HEK293 (cell line): ENCODE results near the gene HOXA6.

Source experiments
- BCL11A ChIP-seq: fragments of 450-650 bp; formaldehyde crosslinking; IDR thresholded peaks from 2 replicates; pipeline ENCODE4 v1.5.1; 2016; ENCODE audit warnings: low read depth, missing biosample characterization, missing genetic modification characterization
- KLF7 ChIP-seq: fragments of 450-650 bp; formaldehyde crosslinking; IDR thresholded peaks from 2 replicates; pipeline ENCODE4 v1.5.1; 2016; ENCODE audit warnings: missing biosample characterization, missing genetic modification characterization, borderline replicate concordance
- SALL2 ChIP-seq: fragments of 450-650 bp; formaldehyde crosslinking; IDR thresholded peaks from 2 replicates; pipeline ENCODE4 v1.5.0; 2017; ENCODE audit warnings: missing biosample characterization, mild to moderate bottlenecking, missing genetic modification characterization, borderline replicate concordance
- SETDB1 ChIP-seq: IDR thresholded peaks from one replicate; pipeline ENCODE4 v1.6.1; 2017; ENCODE audit warnings: mild to moderate bottlenecking, low read length, moderate library complexity, mixed read lengths; ENCODE audit not compliant: insufficient read length
- SP3 ChIP-seq: fragments of 450-650 bp; formaldehyde crosslinking; IDR thresholded peaks from 2 replicates; pipeline ENCODE4 v1.5.1; 2016; ENCODE audit warnings: missing biosample characterization, missing genetic modification characterization
- TCF7L2 ChIP-seq: IDR thresholded peaks from 2 replicates; pipeline ENCODE4 v1.6.1; 2011; ENCODE audit warnings: low read depth, mild to moderate bottlenecking, inconsistent platforms, low read length, moderate library complexity, borderline replicate concordance
- TRIM28 ChIP-seq: IDR thresholded peaks from 2 replicates; pipeline ENCODE4 v1.6.1; 2011; ENCODE audit warnings: low read length, control low read depth, borderline replicate concordance
- ZBTB7A ChIP-seq: fragments of 450-650 bp; formaldehyde crosslinking; IDR thresholded peaks from 2 replicates; pipeline ENCODE4 v1.5.1; 2016; ENCODE audit warnings: low read depth, missing biosample characterization, missing genetic modification characterization
- ZBTB8A ChIP-seq: fragments of 450-650 bp; formaldehyde crosslinking; IDR thresholded peaks from 2 replicates; pipeline ENCODE4 v1.5.1; 2016; ENCODE audit warnings: missing biosample characterization, missing genetic modification characterization
- ZFP41 ChIP-seq: fragments of 450-650 bp; formaldehyde crosslinking; IDR thresholded peaks from 2 replicates; pipeline ENCODE4 v1.5.1; 2016; ENCODE audit warnings: missing biosample characterization, missing genetic modification characterization, borderline replicate concordance
- ZNF146 ChIP-seq: fragments of 450-650 bp; formaldehyde crosslinking; IDR thresholded peaks from 2 replicates; pipeline ENCODE4 v1.5.1; 2016; ENCODE audit warnings: missing biosample characterization, missing genetic modification characterization
- ZNF169 ChIP-seq: fragments of 450-650 bp; formaldehyde crosslinking; IDR thresholded peaks from 2 replicates; pipeline ENCODE4 v1.5.1; 2016; ENCODE audit warnings: missing biosample characterization, missing genetic modification characterization
- ZNF266 ChIP-seq: fragments of 450-650 bp; formaldehyde crosslinking; IDR thresholded peaks from 2 replicates; pipeline ENCODE4 v1.5.1; 2016; ENCODE audit warnings: missing biosample characterization, missing genetic modification characterization, low read depth
- ZNF335 ChIP-seq: fragments of 450-650 bp; formaldehyde crosslinking; conservative IDR thresholded peaks from 2 replicates; pipeline ENCODE4 v1.5.1; 2016; ENCODE audit warnings: missing biosample characterization, missing genetic modification characterization
- ZNF366 ChIP-seq: fragments of 450-650 bp; formaldehyde crosslinking; conservative IDR thresholded peaks from 2 replicates; pipeline ENCODE4 v1.5.1; 2016; ENCODE audit warnings: missing biosample characterization, missing genetic modification characterization
- ZNF416 ChIP-seq: fragments of 450-650 bp; formaldehyde crosslinking; IDR thresholded peaks from 2 replicates; pipeline ENCODE4 v1.5.1; 2016; ENCODE audit warnings: missing biosample characterization, missing genetic modification characterization
- ZNF510 ChIP-seq: fragments of 450-650 bp; formaldehyde crosslinking; IDR thresholded peaks from 2 replicates; pipeline ENCODE4 v1.5.1; 2018; ENCODE audit warnings: mild to moderate bottlenecking, missing genetic modification characterization, missing biosample characterization; ENCODE audit not compliant: insufficient replicate concordance
- ZNF529 ChIP-seq: fragments of 450-650 bp; formaldehyde crosslinking; IDR thresholded peaks from 2 replicates; pipeline ENCODE4 v1.5.1; 2017; ENCODE audit warnings: missing genetic modification characterization, missing biosample characterization; ENCODE audit not compliant: insufficient replicate concordance
- ZNF600 ChIP-seq: fragments of 450-650 bp; formaldehyde crosslinking; IDR thresholded peaks from 2 replicates; pipeline ENCODE4 v1.5.1; 2016; ENCODE audit warnings: missing biosample characterization, missing genetic modification characterization
- ZNF624 ChIP-seq: fragments of 450-650 bp; formaldehyde crosslinking; IDR thresholded peaks from 2 replicates; pipeline ENCODE4 v1.5.1; 2017; ENCODE audit warnings: missing biosample characterization, missing genetic modification characterization
- ZNF654 ChIP-seq: fragments of 450-650 bp; formaldehyde crosslinking; IDR thresholded peaks from 2 replicates; pipeline ENCODE4 v1.5.1; 2016; ENCODE audit warnings: low read depth, missing biosample characterization, missing genetic modification characterization
- ZNF747 ChIP-seq: fragments of 450-650 bp; formaldehyde crosslinking; IDR thresholded peaks from 2 replicates; pipeline ENCODE4 v1.5.1; 2016; ENCODE audit warnings: missing biosample characterization, missing genetic modification characterization
- ZNF777 ChIP-seq: fragments of 450-650 bp; formaldehyde crosslinking; IDR thresholded peaks from 2 replicates; pipeline ENCODE4 v1.5.1; 2017; ENCODE audit warnings: missing biosample characterization, missing genetic modification characterization, borderline replicate concordance
- ZSCAN30 ChIP-seq: fragments of 450-650 bp; IDR thresholded peaks from 2 replicates; pipeline ENCODE4 v1.5.1; 2018; ENCODE audit warnings: missing biosample characterization, mild to moderate bottlenecking, missing genetic modification characterization, moderate library complexity
- ZXDB ChIP-seq: fragments of 450-650 bp; formaldehyde crosslinking; IDR thresholded peaks from 2 replicates; pipeline ENCODE4 v1.5.1; 2016; ENCODE audit warnings: missing biosample characterization, missing genetic modification characterization
- TF ChIP-seq, protein P1 (sequence below): fragments of 450-650 bp; formaldehyde crosslinking; IDR thresholded peaks from 2 replicates; pipeline ENCODE4 v1.5.0; 2017; ENCODE audit warnings: missing biosample characterization, missing genetic modification characterization, borderline replicate concordance
- TF ChIP-seq, protein P2 (sequence below): fragments of 450-650 bp; formaldehyde crosslinking; IDR thresholded peaks from 2 replicates; pipeline ENCODE4 v1.5.1; 2016; ENCODE audit warnings: missing biosample characterization, missing genetic modification characterization
- TF ChIP-seq, protein P3 (sequence below): fragments of 450-650 bp; formaldehyde crosslinking; IDR thresholded peaks from 2 replicates; pipeline ENCODE4 v1.5.1; 2017; ENCODE audit warnings: missing biosample characterization, mild to moderate bottlenecking, missing genetic modification characterization, moderate library complexity
- TF ChIP-seq, protein P4 (sequence below): fragments of 450-650 bp; formaldehyde crosslinking; IDR thresholded peaks from 2 replicates; pipeline ENCODE4 v1.5.1; 2016; ENCODE audit warnings: missing biosample characterization, missing genetic modification characterization, borderline replicate concordance

Gene HOXA6

DNA sequence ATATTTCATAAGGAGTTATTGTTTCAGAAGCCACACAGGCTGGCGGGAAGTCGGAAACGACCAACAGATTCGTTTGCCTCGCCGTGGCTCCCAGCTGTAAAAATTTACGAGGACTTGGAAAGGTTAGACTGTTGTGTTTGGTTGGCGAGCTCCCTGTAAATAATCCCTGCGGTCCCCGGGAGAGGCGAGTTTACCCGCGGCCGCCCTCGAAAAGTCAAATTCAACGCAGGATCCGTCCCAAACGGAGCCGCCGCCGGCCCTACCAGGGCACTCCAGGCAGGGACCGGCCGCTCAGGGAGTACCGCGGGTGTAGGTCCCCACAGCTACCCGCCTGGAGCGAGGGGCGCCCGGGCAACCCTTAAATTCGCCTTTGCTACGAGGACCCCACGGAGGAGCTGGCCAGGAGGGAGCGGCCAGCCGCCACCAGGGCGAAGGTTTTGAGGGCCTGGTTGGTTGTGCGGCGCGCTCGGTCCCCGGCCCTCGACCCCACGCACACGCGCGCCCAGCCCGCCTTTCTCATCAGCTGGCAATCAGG, 18.5 kb upstream of the HOXA6 start (continued):
- peak; percentile 24; the same call in 1 of the 2 replicates for TF ChIP-seq ZSCAN30 (tag by site-specific recombination)
- no peak for TF ChIP-seq ZNF624
- TF ChIP-seq BCL11A (tag by site-specific recombination), result no peak
- TF ChIP-seq, protein P1, sequence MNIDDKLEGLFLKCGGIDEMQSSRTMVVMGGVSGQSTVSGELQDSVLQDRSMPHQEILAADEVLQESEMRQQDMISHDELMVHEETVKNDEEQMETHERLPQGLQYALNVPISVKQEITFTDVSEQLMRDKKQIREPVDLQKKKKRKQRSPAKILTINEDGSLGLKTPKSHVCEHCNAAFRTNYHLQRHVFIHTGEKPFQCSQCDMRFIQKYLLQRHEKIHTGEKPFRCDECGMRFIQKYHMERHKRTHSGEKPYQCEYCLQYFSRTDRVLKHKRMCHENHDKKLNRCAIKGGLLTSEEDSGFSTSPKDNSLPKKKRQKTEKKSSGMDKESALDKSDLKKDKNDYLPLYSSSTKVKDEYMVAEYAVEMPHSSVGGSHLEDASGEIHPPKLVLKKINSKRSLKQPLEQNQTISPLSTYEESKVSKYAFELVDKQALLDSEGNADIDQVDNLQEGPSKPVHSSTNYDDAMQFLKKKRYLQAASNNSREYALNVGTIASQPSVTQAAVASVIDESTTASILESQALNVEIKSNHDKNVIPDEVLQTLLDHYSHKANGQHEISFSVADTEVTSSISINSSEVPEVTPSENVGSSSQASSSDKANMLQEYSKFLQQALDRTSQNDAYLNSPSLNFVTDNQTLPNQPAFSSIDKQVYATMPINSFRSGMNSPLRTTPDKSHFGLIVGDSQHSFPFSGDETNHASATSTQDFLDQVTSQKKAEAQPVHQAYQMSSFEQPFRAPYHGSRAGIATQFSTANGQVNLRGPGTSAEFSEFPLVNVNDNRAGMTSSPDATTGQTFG, result no peak
- no peak for TF ChIP-seq SETDB1
- TF ChIP-seq, protein P2, sequence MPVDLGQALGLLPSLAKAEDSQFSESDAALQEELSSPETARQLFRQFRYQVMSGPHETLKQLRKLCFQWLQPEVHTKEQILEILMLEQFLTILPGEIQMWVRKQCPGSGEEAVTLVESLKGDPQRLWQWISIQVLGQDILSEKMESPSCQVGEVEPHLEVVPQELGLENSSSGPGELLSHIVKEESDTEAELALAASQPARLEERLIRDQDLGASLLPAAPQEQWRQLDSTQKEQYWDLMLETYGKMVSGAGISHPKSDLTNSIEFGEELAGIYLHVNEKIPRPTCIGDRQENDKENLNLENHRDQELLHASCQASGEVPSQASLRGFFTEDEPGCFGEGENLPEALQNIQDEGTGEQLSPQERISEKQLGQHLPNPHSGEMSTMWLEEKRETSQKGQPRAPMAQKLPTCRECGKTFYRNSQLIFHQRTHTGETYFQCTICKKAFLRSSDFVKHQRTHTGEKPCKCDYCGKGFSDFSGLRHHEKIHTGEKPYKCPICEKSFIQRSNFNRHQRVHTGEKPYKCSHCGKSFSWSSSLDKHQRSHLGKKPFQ (tag by site-specific recombination), result 0 out of 2 replicates have a peak, but pooled peaks have one; percentile 35
- TF ChIP-seq, protein P3, sequence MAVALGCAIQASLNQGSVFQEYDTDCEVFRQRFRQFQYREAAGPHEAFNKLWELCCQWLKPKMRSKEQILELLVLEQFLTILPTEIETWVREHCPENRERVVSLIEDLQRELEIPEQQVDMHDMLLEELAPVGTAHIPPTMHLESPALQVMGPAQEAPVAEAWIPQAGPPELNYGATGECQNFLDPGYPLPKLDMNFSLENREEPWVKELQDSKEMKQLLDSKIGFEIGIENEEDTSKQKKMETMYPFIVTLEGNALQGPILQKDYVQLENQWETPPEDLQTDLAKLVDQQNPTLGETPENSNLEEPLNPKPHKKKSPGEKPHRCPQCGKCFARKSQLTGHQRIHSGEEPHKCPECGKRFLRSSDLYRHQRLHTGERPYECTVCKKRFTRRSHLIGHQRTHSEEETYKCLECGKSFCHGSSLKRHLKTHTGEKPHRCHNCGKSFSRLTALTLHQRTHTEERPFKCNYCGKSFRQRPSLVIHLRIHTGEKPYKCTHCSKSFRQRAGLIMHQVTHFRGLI (tag by site-specific recombination), result 0 out of 2 replicates have a peak, but pooled peaks have one; percentile 4
- TF ChIP-seq SP3, result no peak
- no peak for TF ChIP-seq ZNF777 (tag by site-specific recombination)
- no peak for TF ChIP-seq ZNF146
- TF ChIP-seq ZNF169 (tag by site-specific recombination), result no peak
- TF ChIP-seq ZBTB7A (tag by site-specific recombination), result peak; percentile 14; the same call in 1 of the 2 replicates
- TF ChIP-seq KLF7 (tag by site-specific recombination), result no peak
- TF ChIP-seq, protein P4, sequence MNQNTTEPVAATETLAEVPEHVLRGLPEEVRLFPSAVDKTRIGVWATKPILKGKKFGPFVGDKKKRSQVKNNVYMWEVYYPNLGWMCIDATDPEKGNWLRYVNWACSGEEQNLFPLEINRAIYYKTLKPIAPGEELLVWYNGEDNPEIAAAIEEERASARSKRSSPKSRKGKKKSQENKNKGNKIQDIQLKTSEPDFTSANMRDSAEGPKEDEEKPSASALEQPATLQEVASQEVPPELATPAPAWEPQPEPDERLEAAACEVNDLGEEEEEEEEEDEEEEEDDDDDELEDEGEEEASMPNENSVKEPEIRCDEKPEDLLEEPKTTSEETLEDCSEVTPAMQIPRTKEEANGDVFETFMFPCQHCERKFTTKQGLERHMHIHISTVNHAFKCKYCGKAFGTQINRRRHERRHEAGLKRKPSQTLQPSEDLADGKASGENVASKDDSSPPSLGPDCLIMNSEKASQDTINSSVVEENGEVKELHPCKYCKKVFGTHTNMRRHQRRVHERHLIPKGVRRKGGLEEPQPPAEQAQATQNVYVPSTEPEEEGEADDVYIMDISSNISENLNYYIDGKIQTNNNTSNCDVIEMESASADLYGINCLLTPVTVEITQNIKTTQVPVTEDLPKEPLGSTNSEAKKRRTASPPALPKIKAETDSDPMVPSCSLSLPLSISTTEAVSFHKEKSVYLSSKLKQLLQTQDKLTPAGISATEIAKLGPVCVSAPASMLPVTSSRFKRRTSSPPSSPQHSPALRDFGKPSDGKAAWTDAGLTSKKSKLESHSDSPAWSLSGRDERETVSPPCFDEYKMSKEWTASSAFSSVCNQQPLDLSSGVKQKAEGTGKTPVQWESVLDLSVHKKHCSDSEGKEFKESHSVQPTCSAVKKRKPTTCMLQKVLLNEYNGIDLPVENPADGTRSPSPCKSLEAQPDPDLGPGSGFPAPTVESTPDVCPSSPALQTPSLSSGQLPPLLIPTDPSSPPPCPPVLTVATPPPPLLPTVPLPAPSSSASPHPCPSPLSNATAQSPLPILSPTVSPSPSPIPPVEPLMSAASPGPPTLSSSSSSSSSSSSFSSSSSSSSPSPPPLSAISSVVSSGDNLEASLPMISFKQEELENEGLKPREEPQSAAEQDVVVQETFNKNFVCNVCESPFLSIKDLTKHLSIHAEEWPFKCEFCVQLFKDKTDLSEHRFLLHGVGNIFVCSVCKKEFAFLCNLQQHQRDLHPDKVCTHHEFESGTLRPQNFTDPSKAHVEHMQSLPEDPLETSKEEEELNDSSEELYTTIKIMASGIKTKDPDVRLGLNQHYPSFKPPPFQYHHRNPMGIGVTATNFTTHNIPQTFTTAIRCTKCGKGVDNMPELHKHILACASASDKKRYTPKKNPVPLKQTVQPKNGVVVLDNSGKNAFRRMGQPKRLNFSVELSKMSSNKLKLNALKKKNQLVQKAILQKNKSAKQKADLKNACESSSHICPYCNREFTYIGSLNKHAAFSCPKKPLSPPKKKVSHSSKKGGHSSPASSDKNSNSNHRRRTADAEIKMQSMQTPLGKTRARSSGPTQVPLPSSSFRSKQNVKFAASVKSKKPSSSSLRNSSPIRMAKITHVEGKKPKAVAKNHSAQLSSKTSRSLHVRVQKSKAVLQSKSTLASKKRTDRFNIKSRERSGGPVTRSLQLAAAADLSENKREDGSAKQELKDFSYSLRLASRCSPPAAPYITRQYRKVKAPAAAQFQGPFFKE (tag by site-specific recombination), result no peak
- no peak for TF ChIP-seq ZNF266 (tag by site-specific recombination)
- no peak; the same call in 1 of the 2 replicates for TF ChIP-seq TCF7L2
- peak; percentile 56 for TF ChIP-seq ZNF335 (tag by site-specific recombination)
- TF ChIP-seq ZBTB8A (tag by site-specific recombination), result 0 out of 2 replicates have a peak, but pooled peaks have one; percentile 9
- no peak for TF ChIP-seq SALL2 (tag by site-specific recombination)
- no peak for TF ChIP-seq ZNF510 (tag by site-specific recombination)
- no peak for TF ChIP-seq ZFP41 (tag by site-specific recombination)
- no peak for TF ChIP-seq TRIM28
- TF ChIP-seq ZNF366 (tag by site-specific recombination), result peak; percentile 76; the same call in 1 of the 2 replicates
- TF ChIP-seq ZNF529, result no peak
- no peak for TF ChIP-seq ZNF654
- no peak for TF ChIP-seq ZXDB
- TF ChIP-seq ZNF747 (tag by site-specific recombination), result no peak
- TF ChIP-seq ZNF416, result no peak
- TF ChIP-seq ZNF600 (tag by site-specific recombination), result no peak
